GM10266 (cell line): ENCODE data around the gene CST1.

Experiments
- DNase-seq: peaks from one replicate; pipeline ENCODE4 v3.0.0; 2012; ENCODE audit errors: extremely low spot score
- CTCF ChIP-seq: IDR thresholded peaks from 2 replicates; pipeline ENCODE4 v1.5.1; 2012; ENCODE audit warnings: mild to moderate bottlenecking, low read depth; ENCODE audit not compliant: control insufficient read depth, insufficient read depth; ENCODE audit errors: missing control alignments

CST1 gene

GRCh38 chr20:23702021-23702420, 48.7 kb downstream of the CST1 start:
- DNase-seq = no peak
- no peak for TF ChIP-seq CTCF

- no peak for DNase-seq
- TF ChIP-seq CTCF = no peak
Observed at GRCh38 chr20:23700931-23701330, 49.8 kb downstream of the CST1 start.

GRCh38 chr20:23697947-23698346, 52.8 kb downstream of the CST1 start:
- no peak for TF ChIP-seq CTCF
- no peak for DNase-seq
